Measurements from ENCODE around the gene DCAF5. TPM values are rescaled to one million over a fixed set of nuclear protein-coding genes. Genes with fewer than 3 reads are reported as not detected.

DCAF5 gene
- total and polyA plus RNA-seq, 2 of the 8 experiments (the other 6 are each of a cell fraction or from before 2014, with no cell fraction given): 24.3 to 31.0 TPM

DNA sequence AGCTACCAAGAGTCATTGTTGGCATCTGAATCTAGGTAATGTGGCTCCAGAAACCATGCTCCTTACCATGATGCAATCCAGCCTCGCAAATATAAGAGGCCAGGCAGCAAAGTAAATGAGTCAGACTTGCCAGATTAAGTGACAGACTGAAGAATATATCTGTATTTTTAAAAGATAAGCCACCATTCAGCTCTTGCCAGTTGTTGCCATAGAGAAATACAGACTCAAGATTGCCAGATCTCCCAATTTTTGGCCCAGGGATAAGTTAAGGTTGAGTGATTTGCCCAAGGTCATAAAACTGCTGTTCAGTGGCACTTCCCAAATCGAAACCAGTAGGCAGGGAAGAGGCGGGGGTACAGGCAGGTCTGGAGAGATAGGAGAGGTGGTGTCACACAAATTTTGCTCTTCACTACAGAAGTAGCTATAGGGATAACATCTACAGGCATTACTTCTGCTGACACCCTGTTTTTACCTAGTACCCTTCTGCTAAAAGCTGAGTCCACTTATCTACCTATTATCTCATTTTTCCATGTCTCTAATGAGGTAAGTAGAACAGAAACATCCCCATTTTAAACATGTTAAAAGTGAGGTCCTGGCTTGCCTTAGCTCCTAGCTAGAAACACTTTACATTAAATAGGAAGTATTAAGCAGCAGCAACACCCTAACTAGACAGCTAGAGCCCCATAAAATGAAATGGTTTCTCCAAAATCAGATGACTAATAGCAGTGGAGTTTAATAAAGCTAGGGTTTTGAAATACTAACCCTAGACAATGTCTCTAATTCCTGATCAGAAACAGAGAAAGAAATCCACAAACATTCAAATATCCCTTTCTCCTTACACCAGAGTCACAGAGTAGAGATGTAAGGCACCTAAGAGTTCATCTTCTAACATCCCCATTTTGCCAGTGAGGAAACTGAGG is 19.5 kb downstream of the DCAF5 start:
- no peak overlapping the region for H2AK5ac ChIP-seq (ENCODE audit: low read depth, low read length)
- no peak overlapping the region for H2AFZ ChIP-seq (ENCODE audit: low read length)
- H2BK5ac ChIP-seq (ENCODE audit: low read depth, low read length): no peak overlapping the region
- H2BK20ac ChIP-seq (ENCODE audit: low read length): no peak overlapping the region
- no peaks in the 10 kb centered on the region for H3K9me3 ChIP-seq (ENCODE audit: insufficient read depth in 2 of 2, low read depth in 1 of 2, low read length in 1 of 2)
- H2BK120ac ChIP-seq (replicated peaks; ENCODE audit: low read depth, low read length): no peak overlapping the region
- no peak overlapping the region for H3K27ac ChIP-seq (ENCODE audit: low read depth, low read length)
- H3K4me2 ChIP-seq (ENCODE audit: insufficient read depth in 1 of 2, low read depth in 2 of 2, low read length in 2 of 2): no peak overlapping the region
- no peak overlapping the region for H3K14ac ChIP-seq (ENCODE audit: insufficient read length)
- H3K23ac ChIP-seq (ENCODE audit: insufficient read length): no peak overlapping the region
- H3K4ac ChIP-seq (replicated peaks; ENCODE audit: insufficient read length, low read depth, low read length): no peak overlapping the region
- H3K27me3 ChIP-seq (replicated peaks in 1 of 4; ENCODE audit: control insufficient read depth in 3 of 4, extremely low read depth in 1 of 4, insufficient read depth in 3 of 4, low read length in 3 of 4): no peaks in the 10 kb centered on the region
- DNase-seq (ENCODE audit: low read depth in 1 of 2, low spot score in 2 of 2) (no peak), FAIRE-seq (no peak)
- peaks cover 1 to 3% of the 10 kb centered on the region in 2 experiments for H4K20me1 ChIP-seq (replicated peaks in 1 of 2; ENCODE audit: control insufficient read depth in 1 of 2, insufficient read depth in 2 of 2, low read length in 2 of 2)
- TF ChIP-seq RBBP5 (IDR thresholded peaks at IDR 0.05; ENCODE audit: borderline replicate concordance, low read depth, low read length) (no peak), CEBPB (IDR thresholded peaks at IDR 0.05; ENCODE audit: low read depth, low read length) (peak; percentile 40; the same call in 1 of the 2 replicates)
- TF ChIP-seq, protein P1, sequence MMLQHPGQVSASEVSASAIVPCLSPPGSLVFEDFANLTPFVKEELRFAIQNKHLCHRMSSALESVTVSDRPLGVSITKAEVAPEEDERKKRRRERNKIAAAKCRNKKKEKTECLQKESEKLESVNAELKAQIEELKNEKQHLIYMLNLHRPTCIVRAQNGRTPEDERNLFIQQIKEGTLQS (IDR thresholded peaks at IDR 0.05; ENCODE audit: insufficient read depth, low read depth, low read length): no peak
- H4K8ac ChIP-seq (ENCODE audit: extremely low read depth, insufficient read depth, low read length): no peak overlapping the region
- no peak overlapping the region for H3K56ac ChIP-seq (replicated peaks; ENCODE audit: insufficient read length, low read depth, low read length)
- H3K4me1 ChIP-seq (replicated peaks in 1 of 4; ENCODE audit: control insufficient read depth in 3 of 4, insufficient read depth in 4 of 4, low read length in 3 of 4): peaks cover 1 to 9% (median 5%) of the 10 kb centered on the region in 4 experiments; a peak in 4 of 7 replicates
- H3K9ac ChIP-seq (replicated peaks in 1 of 4; ENCODE audit: extremely low read depth in 1 of 4, low read depth in 3 of 4, low read length in 3 of 4): no peak overlapping the region; a peak in 1 of 7 replicates
- H3K18ac ChIP-seq (ENCODE audit: extremely low read depth, low read length): no peak overlapping the region
- CTCF ChIA-PET (ENCODE audit: partially characterized antibody): interaction anchor here (0.9 to 2.4 kb wide), 10 partner anchors 11 to 270 kb away, joined by 3 to 15 read pairs (median 4); no protein-coding TSS in a partner anchor
- no peak overlapping the region for H2BK15ac ChIP-seq (ENCODE audit: low read length)
- H3K79me1 ChIP-seq (ENCODE audit: low read depth, low read length): no peaks in the 10 kb centered on the region; the same call in 1 of the 2 replicates
- H3K36me3 ChIP-seq (ENCODE audit: control insufficient read depth in 2 of 4, insufficient read depth in 4 of 4, low read length in 3 of 4): no peaks in the 10 kb centered on the region
- H3K4me3 ChIP-seq (ENCODE audit: extremely low read depth in 1 of 4, insufficient read depth in 2 of 4, low read depth in 3 of 4, low read length in 4 of 4): no peak overlapping the region
- POLR2A ChIA-PET (ENCODE audit: partially characterized antibody): interaction anchor here (0.8 to 1.4 kb wide), 4 partner anchors 8 to 26 kb away, joined by 3 to 4 read pairs (median 3); no protein-coding TSS in a partner anchor
- H3K23me2 ChIP-seq (ENCODE audit: low read depth, low read length): no peaks in the 10 kb centered on the region
- no peak overlapping the region for H2BK12ac ChIP-seq (ENCODE audit: low read depth, low read length)
- H3K79me2 ChIP-seq (ENCODE audit: control insufficient read depth in 1 of 2, insufficient read depth in 2 of 2, low read length in 2 of 2): no peaks in the 10 kb centered on the region
- 82% methylated on average over 3 of the region's 3 CpGs; no CpG with 5 or more reads in 1 of the 2 experiments for WGBS, 2 experiments (ENCODE audit: extremely low coverage in 1 of 2, insufficient coverage in 1 of 2, insufficient read length in 1 of 2, insufficient replicate concordance in 2 of 2, low coverage in 1 of 2, low lambda C conversion rate in 2 of 2, missing lambda C conversion rate in 1 of 2)
- no peak overlapping the region for H4K91ac ChIP-seq (replicated peaks; ENCODE audit: insufficient read length, low read length)
- no peak overlapping the region for H4K5ac ChIP-seq (ENCODE audit: insufficient read length, low read depth, low read length)
